NCI-H128 (cell line): ENCODE results near the gene IL13RA2.

ENCODE experiments used
- DNase-seq: peaks from one replicate; lab custom pipeline; 2025; ENCODE audit not compliant: unreplicated experiment; lab: John Stamatoyannopoulos, UW

The IL13RA2 gene, protein sequence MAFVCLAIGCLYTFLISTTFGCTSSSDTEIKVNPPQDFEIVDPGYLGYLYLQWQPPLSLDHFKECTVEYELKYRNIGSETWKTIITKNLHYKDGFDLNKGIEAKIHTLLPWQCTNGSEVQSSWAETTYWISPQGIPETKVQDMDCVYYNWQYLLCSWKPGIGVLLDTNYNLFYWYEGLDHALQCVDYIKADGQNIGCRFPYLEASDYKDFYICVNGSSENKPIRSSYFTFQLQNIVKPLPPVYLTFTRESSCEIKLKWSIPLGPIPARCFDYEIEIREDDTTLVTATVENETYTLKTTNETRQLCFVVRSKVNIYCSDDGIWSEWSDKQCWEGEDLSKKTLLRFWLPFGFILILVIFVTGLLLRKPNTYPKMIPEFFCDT

DNA sequence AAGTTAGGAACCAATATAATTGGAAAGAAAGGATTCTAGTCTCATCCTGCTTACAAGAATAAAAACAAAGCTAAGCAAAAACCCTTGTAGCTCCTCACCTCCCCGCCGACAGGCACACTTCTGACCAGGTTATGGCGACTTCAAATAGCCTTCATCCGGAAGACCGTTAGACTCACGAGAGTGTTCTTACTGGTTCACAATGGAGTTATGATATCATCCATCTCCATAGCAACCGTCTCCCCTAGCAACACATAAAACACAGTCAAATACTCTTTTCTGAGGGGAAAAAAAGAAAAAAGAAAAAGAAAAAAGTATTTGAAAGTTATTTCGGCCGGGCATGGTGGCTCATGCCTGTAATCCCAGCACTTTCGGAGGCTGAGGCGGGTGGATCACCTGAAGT lies at the start of gene IL13RA2:
Gene IL13RA2 (minus strand): TSS at position 162 of the 400 bp plus-strand sequence. CDS start 347 bp downstream, outside the sequence.
- DNase-seq, result no peak

DNA sequence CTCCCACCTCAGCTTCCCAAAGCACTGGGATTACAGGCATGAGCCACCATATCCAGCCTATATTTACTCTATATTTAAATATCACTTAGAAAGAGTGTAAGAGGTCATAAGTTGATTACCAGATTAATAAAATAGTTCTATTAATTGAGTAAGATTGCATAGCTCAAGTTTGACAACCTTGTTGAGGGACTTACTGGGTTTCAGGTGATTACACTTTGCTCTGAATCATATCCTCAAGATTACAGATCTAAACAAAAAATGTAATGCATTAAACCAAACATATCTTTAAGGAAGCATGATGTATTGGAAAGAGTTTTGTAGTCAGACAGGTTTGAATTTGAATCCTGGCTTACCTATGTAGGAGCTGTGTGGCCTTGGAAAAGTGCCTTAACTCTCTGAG lies 47.9 kb upstream of the IL13RA2 start:
- no peak for DNase-seq

DNA sequence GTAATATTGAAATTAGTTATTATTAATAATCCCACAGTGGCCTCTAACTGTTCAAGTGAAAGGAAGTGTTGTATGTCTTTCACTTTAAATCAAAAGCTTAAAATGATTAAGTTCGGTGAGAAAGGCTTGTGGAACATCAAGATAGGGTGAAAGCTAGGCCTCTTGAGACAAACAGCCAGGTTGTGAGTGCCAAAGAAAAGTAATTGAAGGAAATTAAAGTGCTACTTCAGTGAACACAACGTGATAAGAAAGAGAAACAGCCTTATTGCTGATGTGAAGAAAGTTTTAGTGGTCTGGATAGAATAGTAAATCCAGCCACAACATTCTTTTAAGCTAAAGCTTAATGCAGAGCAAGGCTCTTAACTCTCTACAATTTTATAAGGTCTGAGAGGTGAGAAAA lies 42.6 kb upstream of the IL13RA2 start:
- DNase-seq, result no peak

DNA sequence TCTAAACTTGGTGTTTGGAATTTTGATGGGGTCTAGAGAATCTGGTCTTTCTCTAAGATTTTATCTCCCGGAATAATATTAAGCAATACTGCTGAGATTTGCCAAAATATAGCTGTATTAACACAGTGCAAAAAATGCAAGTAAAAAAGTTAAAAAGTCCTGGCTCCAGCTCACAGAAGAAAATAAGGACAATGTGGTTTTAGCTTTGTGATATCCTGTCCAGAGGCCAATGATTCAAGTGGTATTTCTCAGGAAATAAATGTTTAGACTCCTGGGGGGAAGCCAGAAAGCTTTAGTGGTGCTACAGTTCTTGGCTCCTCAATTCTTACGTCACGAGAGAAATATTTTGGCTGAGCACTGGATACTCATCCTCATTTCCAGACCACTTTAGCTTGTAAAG lies 40.9 kb upstream of the IL13RA2 start:
- DNase-seq, result no peak

DNA sequence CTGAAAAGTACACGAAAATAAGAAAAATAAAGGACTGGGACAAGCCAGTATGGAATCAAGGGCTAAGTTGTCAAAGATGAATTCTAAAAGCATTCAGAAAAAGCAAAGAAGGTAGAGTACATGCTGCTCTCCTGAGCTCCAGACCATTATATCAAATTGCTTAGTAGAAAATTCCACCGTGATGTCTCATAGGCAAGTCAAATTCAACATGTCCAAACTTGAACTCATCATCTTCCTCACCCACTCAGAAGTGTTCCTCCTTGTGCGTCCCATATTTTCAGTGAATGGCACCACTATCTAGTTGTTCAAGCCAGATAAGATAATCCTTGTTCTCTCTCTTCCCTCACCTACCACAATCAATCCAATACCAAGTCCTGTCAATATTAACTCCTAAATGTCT lies 37.5 kb upstream of the IL13RA2 start:
- DNase-seq, result no peak

DNA sequence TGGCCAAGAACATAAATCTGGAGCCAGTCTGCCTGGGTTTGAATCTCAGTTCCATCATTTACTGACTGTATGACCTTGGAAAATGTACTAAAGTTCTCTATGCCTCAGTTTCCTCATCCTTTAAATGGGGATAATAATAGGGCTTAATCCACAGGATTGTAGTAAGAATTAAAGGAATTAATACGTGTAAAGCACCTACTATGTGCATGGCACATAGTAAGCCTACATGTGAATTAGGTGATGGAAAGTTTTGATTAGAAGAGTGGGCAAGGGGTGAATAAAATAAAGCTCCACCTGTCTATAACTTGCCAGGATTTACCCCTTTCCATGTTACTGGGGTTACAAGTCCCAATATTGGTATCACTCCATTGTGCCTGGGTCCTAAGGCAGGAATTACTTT lies 35.8 kb upstream of the IL13RA2 start:
- no peak for DNase-seq

DNA sequence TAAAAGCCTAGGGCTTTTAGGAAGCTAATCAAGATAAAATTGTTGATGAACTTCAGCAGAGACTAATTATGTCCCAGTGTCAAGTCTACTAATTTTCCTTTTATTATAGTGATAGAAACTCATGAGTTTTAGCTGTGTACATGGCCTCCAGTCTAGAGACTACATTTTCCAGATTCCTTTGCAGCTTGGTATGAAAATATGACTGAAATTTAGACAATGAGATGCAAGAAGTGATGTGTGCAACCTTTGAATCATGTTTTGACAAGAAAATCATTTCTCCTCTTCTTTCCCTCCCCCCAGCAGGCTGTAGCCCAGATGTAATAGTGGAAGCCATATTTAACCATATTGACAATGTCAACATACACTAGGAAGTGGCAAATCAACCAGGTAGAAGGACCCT lies 30.3 kb upstream of the IL13RA2 start:
- DNase-seq, result no peak

DNA sequence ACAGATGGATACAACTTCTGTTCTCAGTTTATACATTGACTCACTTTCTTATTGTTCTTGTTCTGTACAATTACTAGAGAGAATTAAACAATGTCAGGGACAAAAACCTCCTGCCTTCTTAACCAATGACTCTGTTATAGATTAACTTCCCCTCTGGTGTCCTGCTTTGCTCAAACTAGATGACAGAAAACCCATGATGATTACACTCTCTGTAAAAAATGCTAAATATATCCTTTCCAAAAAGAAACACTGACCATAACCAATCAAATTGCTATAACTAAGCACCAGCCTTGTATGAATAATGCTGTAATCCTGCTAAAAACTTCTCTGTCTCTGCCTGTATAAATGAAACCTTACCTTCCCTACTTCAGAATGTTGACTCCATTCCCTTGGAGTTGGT lies 29.8 kb upstream of the IL13RA2 start:
- no peak for DNase-seq

DNA sequence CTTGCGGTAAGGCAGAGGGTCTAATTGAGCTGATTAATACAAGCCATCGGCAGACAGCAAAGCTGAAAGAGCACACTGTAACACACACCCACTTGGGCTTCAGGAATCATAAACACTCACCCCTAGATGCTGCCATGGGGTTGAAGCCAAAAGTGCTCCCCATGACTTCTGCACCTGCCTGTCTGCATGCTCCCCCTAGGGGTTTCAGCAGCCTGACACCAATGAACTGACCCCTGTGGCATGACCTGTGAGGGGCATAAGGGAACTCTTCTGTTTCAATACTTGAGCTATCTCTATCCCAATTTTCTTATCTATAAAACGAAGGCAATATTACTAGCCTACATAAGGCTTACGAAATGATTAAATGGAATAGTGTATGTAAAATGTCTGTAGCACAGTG lies 23.0 kb upstream of the IL13RA2 start:
- no peak for DNase-seq

DNA sequence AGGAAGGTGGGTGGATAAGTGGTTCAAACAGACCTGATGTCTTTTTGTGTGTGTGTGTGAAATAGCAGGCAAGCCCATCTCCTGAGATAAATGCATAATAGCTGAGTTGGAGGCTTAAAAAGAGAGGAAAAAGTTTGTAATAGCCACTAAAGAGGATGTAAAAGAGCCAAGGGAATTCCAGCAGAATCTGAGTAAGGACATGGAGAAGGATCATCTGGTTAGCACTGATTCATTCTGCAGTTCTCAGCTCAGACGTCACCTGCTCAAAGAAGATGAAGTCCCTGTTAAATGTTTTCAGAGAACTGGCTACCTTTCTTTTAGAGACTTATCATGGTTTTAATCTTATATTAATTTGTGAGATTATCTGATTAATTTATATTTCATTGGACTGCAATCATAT lies 21.0 kb upstream of the IL13RA2 start:
- no peak for DNase-seq

DNA sequence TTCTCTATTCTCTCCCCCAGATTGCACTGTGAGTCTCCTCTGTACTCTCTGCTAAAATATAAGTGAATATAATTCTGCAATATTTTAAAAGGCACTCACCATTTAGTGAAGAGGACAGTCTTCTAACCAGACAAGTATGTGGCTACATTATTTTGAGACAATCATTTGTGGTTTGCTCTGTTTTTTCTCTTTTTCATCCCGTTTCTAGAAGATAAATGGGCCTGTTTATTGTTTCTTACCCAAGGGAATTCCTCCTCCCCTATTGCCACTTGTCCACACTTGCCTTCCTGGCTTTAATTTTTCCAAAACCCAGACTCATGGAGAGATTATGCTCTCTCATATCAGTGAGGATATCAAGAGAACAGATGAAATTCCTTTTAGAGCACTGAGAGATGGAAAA lies 18.6 kb upstream of the IL13RA2 start:
- no peak for DNase-seq

DNA sequence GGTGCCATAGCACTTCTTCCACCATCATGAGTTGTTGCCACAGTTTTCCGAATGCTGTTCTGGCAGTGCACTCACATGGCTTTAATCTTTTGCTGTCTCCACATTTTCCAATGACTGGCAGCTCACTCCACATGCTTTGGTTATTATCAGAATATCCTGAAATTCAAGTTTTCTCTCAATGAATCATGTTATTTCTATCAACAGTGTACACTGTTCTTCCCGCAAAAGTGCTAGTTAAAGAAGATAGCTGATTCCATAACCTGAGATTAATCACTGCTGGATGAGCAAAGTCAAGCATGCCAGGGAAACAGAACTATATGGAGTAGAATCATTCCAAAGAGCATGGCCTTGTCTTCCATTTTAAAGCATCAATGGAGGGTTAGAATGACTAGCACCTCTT lies 14.6 kb upstream of the IL13RA2 start:
- DNase-seq, result no peak

DNA sequence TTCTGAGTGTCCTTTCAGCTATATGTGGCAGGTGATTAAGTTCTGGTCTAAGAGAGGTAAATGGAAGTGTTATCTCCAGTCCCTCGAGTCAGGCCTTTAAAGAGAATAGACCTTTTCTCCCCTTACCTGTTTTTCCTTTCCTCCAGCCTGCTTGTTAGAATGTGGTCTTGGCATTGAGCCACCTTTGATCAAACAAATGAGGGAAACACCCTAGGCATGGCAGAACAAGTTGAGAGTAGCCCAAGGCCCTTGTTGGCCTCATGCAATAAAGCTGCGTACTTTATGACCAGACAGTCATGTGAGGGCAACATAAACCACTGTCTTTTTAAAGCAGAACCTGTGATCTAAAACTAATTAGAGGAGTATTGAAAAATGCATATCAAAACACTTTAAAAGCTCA lies 13.2 kb upstream of the IL13RA2 start:
- DNase-seq, result no peak

DNA sequence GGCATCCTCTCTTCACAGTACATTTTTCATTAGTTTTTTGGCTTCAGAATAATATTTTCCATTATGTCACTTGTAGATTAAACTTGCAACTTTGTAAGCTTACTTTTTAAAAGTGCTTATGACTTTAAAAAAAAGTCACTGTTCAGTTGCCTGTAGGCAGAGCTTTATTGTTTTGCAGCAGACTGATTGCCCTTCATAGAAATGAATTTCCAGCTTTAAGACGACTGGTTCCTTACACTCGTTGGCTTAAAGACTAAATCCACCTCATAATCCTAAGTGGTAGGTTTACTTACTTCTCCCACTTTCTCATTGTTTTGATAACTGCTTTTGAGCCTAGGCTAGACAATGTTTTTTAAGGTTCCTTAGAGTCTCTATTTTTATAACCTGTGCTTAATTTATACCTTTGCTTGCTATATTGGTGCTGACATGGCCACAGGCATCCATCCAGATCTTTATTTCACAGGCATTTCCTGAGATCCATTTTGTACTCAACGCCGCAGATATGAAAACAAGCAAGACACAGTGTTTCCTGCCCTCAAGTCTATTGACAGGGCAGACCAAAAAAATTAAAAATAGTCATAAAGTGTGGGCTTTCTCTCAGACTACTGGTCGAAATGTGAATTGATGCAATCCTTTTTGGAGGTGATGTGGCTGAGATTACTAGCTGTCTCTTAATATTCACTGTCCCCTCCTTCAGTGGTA lies 12.6 kb upstream of the IL13RA2 start:
- no peak for DNase-seq

DNA sequence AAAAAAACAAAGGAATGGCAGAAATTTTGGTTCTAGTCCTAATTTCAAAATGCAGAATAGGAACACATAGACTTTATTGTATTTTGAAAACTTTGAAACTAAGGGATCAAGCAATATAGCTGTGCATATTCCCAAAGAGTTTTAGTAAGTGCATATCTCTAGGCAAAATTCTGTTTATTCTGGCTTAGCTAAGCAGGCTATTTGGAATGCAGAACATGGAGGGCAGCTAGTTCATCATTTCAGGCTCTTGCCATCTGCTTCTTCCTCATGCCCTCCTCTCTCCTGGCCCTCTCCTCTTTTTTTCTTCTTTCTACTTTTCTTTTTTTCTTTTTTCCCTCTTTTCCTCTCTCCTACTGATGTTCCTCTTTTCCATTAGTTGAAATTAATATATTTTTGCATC lies 12.0 kb upstream of the IL13RA2 start:
- DNase-seq, result no peak

DNA sequence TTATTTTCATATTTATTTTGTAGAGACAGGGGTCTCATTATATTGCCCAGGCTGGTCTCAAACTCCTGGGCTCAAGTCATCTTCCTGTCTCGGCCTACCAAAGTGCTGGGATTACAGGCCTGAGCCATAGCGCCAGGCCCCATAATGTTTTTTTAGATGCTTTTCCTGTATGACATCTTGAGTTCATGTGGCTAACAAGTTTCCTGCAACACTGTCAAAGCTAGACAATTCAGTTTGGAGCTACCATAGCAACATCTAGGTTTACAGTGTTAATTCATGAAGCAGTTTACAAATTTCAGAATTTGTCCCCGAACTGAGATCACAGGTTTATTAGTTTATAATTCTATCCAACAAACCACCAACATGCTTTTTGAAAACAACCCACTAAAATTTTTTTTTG lies 6.4 kb upstream of the IL13RA2 start:
- no peak for DNase-seq

DNA sequence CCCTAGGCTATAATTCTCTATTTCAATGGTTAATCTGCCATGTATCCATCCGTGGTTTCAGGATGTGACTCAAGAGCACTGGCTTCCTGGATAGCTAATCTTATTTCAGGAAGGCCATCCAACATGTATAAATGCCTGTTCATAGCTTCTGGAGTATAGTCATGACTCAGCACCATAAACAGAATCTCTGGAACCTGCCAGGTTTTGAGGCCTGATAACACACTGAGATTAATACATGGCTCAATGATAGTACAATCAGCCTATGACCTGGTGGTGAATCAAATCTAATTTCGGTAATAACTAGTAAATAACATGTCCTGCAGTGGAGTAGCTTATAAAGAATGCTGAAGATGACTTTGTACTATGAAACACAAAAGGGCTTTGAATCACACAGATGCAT lies 5.7 kb upstream of the IL13RA2 start:
- DNase-seq, result no peak

DNA sequence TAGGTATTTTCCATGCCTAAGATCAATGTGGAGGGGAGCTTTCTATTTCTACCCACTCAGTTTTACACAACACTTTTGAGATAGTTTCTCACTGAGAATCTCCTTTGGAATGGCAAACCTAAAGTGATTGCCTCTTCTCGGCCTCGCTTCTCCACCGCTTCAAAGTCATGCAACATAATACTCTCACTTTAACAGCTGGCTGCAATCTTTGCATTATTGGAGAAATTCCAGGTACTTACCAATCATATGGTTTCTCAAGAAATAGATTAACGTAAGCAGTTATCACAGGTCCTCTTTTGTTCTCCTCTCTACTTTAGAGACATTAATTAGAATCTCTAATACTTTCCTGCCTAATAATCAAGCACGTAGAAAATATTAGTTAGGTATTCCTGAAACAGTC lies 3.7 kb upstream of the IL13RA2 start:
- DNase-seq, result no peak

DNA sequence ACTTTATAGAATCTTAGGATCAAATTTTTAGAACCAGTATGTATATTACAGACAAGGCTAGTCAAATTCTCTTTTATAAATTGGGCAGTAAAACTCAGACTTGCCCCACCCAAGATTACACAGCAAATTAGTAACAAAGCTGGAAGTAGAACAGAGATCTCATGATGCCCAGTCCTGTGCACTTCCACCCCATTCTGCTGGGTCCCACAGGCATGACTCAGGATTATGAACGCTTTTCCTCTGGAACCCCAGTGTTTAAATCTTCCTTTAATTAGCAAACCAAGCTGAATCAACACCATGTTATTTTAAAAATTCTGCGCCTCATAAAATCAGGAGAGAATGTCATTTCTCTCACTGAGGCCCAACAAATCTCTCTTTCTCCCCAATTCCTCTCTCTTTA lies 1.5 kb upstream of the IL13RA2 start:
- DNase-seq, result no peak

DNA sequence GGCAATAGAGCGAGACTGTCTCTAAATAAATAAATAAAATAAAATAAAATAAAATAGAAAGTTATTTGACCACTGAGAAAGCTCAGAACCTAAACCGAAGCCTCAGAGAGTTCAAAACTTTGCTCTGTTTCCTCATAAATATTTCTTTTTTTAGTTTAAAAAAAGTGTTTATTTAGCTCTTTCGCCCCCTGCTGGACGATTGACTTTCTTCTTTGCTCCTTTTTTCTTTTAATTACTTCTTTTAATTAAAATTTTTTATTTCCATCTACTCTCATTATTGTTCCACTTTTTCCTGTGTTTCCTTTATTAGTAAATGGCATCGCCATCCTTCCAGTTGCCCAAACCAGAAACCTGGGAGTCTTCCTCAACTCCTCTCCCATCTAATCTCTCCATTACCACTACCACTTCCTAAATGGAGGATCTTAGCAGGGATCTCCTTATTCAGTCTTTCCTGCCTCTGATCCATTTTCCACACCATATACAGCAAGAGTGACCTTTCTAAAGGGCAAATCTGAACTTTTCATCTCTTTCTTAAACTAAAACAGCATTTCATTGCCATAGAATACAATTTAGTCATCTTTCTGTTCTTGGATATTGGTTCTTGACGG lies 728 bp upstream of the IL13RA2 start:
- no peak for DNase-seq

DNA sequence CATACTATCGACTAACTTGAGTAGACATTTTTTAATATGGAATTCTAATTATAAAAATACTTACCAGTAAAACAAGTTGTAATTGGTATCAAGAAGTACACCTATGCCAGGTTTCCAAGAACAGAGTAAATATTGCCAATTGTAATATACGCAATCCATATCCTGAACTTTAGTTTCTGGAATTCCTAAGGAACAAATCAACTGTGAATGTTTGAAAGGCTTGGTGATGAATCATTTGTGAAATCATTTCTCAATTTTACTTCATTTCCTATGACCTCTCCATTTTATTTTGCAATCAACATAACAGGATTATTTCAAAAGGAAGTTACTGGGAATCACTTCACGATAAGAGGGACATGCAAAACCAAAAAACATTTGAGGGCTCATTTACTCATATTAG lies 3.7 kb downstream of the IL13RA2 start:
- no peak for DNase-seq

DNA sequence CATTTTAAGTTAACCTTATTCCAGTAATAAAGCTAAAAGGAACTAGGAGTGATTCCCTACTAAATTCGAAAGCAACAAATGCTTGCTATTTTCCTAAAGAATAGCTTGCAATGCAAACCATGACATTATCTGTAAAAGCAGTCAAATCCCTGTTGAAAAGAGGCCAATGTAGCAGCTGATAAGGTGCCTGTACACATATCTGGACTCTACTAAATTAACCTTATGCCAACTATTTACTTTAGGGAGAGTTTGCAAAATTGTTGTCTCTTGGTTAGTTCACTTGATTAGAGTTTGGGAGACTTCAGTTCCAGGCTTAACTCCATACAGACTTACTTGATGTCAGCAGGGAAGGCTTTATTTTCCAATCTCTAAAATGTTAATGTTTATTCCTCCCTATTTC lies 6.0 kb downstream of the IL13RA2 start:
- no peak for DNase-seq
